Right ventricle myocardium inferior (tissue), 1 donor: ENCODE measurements around the gene ANKAR. TPM values are rescaled to one million over a fixed set of nuclear protein-coding genes. Genes with fewer than 3 reads are reported as not detected.
A peak's percentile ranks its signal among the peaks of the same experiment; 100 is the strongest.
"Not testable (repeated sequence)": the region's sequence is repeated elsewhere in the genome, so short reads cannot be mapped to it uniquely, and the experiment has no call there.

ENCODE experiments used
- ATAC-seq: fragments of 200-7000 bp; cut with Tn5 transposase; one replicate; pipeline ENCODE4 v1.9.1; 2020; ENCODE audit warnings: mild to moderate bottlenecking, moderate library complexity
- DNase-seq: peaks from one replicate; pipeline ENCODE4 v3.0.0; 2021; ENCODE audit errors: missing footprints
- intact Hi-C: fragments of 100-400 bp; cut with DNase I; formaldehyde crosslinking; loops from one replicate; pipeline ENCODE4 v1.11.0; 2022
- long read RNA-seq: library from polyadenylated mRNA; unstranded; transcript quantifications from one replicate; pipeline ENCODE4 v2.0.0, GENCODE V29; 2021
- total RNA-seq: library from RNA; stranded (reverse); fragmentation: NEBNext Ultra II Directional; extraction: Animal tissue kit (Norgen Biotek cat#: 25700); gene quantifications from one replicate; pipeline ENCODE4 v1.2.1, GENCODE V29; 2021
- donor health status: DM: no; HTN: yes; CAD: no; lungs with severe emphysema.

ANKAR gene
- 6.0 TPM for total RNA-seq
- long read RNA-seq, partial matches to known transcripts = 0 of 1 reads
- long read RNA-seq, other reads (novel, unspliced or antisense) = 1 of 1 reads

- DNase-seq = peak; percentile 96
- ATAC-seq = peak; percentile 99
- intact Hi-C loops = loop anchor here (2.0 kb wide), 1 partner anchor 88 kb away; the partner anchor contains the start of gene OSGEPL1
These were observed at the start of gene ANKAR for GRCh38 chr2:189674374-189675112. Gene ANKAR, plus strand, starts transcription at chr2:189674670. Its CDS starts 1,821 bp downstream, at chr2:189676491.

- DNase-seq = no peak
- intact Hi-C loops = no loop called here
- ATAC-seq = no peak
These were observed 48.8 kb upstream of the ANKAR start for GRCh38 chr2:189625636-189626035.

GRCh38 chr2:189627789-189628188, 46.7 kb upstream of the ANKAR start:
- intact Hi-C loops = no loop called here
- DNase-seq (no peak), ATAC-seq (no peak)

- DNase-seq (no peak), ATAC-seq (peak; percentile 73)
- intact Hi-C loops = no loop called here
These were observed 45.5 kb upstream of the ANKAR start for GRCh38 chr2:189628817-189629530.

- DNase-seq (no peak), ATAC-seq (no peak)
- intact Hi-C loops = no loop called here
These were observed 44.7 kb upstream of the ANKAR start for GRCh38 chr2:189629531-189630453.

- ATAC-seq (no peak), DNase-seq (no peak)
- intact Hi-C loops = loop anchor here (2.0 kb wide), 1 partner anchor 51 kb away; the partner anchor contains the start of gene SLC40A1
These were observed 42.6 kb upstream of the ANKAR start for GRCh38 chr2:189631849-189632248.

- intact Hi-C loops = loop anchor here (2.0 kb wide), 1 partner anchor 53 kb away; the partner anchor contains the start of gene SLC40A1
- peak; percentile 67 for DNase-seq
These were observed 41.1 kb upstream of the ANKAR start for GRCh38 chr2:189633392-189633811.

GRCh38 chr2:189635353-189635752, 39.1 kb upstream of the ANKAR start:
- intact Hi-C loops = loop anchor here (2.0 kb wide), 1 partner anchor 169 kb away; no protein-coding TSS in a partner anchor
- DNase-seq (no peak), ATAC-seq (no peak)

More at GRCh38 chr2:189633392-189633811, 41.1 kb upstream of the ANKAR start:
- no peak for ATAC-seq

GRCh38 chr2:189638301-189639006, 36.0 kb upstream of the ANKAR start:
- ATAC-seq (no peak), DNase-seq (no peak)
- intact Hi-C loops = no loop called here

GRCh38 chr2:189639007-189639609, 35.4 kb upstream of the ANKAR start:
- no peak for DNase-seq
- intact Hi-C loops = no loop called here
- no peak for ATAC-seq

- intact Hi-C loops = no loop called here
- no peak for ATAC-seq
- DNase-seq = no peak
These were observed 33.5 kb upstream of the ANKAR start for GRCh38 chr2:189641002-189641401.

- intact Hi-C loops = no loop called here
- DNase-seq (no peak), ATAC-seq (no peak)
These were observed 32.9 kb upstream of the ANKAR start for GRCh38 chr2:189641590-189641989.

GRCh38 chr2:189646521-189646920, 27.9 kb upstream of the ANKAR start:
- ATAC-seq (no peak), DNase-seq (no peak)
- intact Hi-C loops = no loop called here

GRCh38 chr2:189648846-189649509, 25.5 kb upstream of the ANKAR start:
- ATAC-seq = no peak
- intact Hi-C loops = no loop called here
- DNase-seq = no peak

- DNase-seq = no peak
- intact Hi-C loops = no loop called here
- no peak for ATAC-seq
These were observed 23.2 kb upstream of the ANKAR start for GRCh38 chr2:189651284-189651683.

GRCh38 chr2:189653464-189653863, 21.0 kb upstream of the ANKAR start:
- ATAC-seq, intact Hi-C loops, DNase-seq: not testable (repeated sequence)

GRCh38 chr2:189654641-189655040, 19.8 kb upstream of the ANKAR start:
- ATAC-seq (no peak), DNase-seq (no peak)
- intact Hi-C loops = no loop called here
